ENCODE results near the gene UBD. TPM values are rescaled to one million over a fixed set of nuclear protein-coding genes. Genes with fewer than 3 reads are reported as not detected.

The UBD gene
- total RNA-seq, 1 experiment from 2014 or later = 4.9 TPM

DNA sequence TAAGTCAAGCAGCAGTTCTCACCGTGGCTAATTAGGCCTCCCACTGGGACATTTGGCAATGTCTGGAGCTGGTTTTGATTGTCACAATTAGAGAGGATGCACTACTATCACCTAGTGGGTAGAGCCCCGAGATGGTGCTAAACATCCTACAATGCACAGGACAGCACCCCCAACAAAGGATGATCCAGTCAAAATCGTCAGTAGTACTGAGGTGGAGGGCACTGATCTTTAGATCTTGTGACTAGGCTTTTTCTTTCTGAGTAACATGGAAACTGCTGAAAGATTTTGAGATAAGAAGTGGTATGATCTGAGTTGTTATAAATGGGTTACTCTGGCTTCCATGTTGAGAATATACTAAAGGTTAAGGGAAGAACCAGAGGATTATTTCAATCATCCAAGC lies 12.0 kb downstream of the UBD start:
- Histone ChIP-seq H3K4me3 (ENCODE audit: low read depth, low read length) (no peak overlapping the region), H3K9me3 (0 out of 2 replicates have a peak, but pooled peaks cover 4% of the 10 kb centered on the region), H3K27me3 (replicated peaks; ENCODE audit: control insufficient read depth, insufficient read depth, low read length) (no peaks in the 10 kb centered on the region; the same call in 1 of the 2 replicates), H3K36me3 (ENCODE audit: control insufficient read depth, insufficient read depth, low read length) (no peaks in the 10 kb centered on the region), H3K4me1 (no peaks in the 10 kb centered on the region)
- Mint-ChIP-seq H3K4me3 (ENCODE audit: unreplicated experiment) (no peak overlapping the region), H3K4me1 (ENCODE audit: low read depth, unreplicated experiment) (no peaks in the 10 kb centered on the region), H3K27ac (ENCODE audit: unreplicated experiment) (no peak overlapping the region), H3K27me3 (ENCODE audit: insufficient read depth, unreplicated experiment) (peaks cover 18% of the 10 kb centered on the region), H3K36me3 (ENCODE audit: insufficient read depth, unreplicated experiment) (no peaks in the 10 kb centered on the region), H3K9me3 (ENCODE audit: unreplicated experiment) (no peaks in the 10 kb centered on the region)
- CTCF ChIA-PET = no interaction called here
- no TSS peak for BruUV-seq (replicated peaks)
- intact Hi-C loops (cut with micrococcal nuclease; ENCODE audit: unreplicated experiment) = no loop called here
- TF ChIP-seq, protein P1, sequence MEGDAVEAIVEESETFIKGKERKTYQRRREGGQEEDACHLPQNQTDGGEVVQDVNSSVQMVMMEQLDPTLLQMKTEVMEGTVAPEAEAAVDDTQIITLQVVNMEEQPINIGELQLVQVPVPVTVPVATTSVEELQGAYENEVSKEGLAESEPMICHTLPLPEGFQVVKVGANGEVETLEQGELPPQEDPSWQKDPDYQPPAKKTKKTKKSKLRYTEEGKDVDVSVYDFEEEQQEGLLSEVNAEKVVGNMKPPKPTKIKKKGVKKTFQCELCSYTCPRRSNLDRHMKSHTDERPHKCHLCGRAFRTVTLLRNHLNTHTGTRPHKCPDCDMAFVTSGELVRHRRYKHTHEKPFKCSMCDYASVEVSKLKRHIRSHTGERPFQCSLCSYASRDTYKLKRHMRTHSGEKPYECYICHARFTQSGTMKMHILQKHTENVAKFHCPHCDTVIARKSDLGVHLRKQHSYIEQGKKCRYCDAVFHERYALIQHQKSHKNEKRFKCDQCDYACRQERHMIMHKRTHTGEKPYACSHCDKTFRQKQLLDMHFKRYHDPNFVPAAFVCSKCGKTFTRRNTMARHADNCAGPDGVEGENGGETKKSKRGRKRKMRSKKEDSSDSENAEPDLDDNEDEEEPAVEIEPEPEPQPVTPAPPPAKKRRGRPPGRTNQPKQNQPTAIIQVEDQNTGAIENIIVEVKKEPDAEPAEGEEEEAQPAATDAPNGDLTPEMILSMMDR (IDR thresholded peaks at IDR 0.05; ENCODE audit: insufficient read depth in 1 of 2, low read depth in 1 of 2, low read length in 1 of 2, severe bottlenecking in 1 of 2, unreplicated experiment in 1 of 2) = no peak
- no peak for DNase-seq
- POLR2A ChIA-PET = no interaction called here

DNA sequence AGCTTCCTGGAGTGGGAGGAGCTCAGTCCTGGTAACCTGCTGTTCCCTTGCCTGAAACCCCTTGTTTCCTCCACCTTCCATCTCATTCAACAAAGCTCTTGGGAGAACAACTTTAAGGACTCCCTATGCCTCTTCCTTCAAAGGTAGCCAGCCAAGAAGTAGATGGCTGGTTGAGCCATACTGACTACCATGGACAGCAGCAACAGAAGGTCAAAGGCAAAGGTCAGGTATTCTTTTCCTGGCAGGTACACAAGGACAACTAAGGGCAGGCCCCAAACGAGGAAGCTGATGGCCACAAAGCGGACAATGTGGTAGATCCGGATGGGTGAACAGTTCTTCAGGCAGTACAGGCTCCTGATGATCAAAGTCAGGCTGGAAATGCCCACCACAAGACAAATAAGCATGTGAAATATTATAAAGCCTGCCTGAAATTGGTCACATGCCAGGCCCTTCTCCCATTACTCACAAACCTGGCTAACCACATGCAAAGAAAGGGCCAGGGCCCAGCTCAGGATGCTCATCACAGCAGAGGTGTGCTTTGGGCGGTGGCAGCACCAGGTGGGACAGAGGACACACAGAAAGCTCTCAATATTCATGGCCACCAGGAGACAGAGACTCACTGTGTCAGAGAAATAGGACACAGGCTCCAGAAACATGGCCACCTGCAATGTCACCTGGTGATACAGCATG lies 21.7 kb downstream of the UBD start:
- Histone ChIP-seq H3K36me3 (ENCODE audit: control insufficient read depth, insufficient read depth, low read length) (no peaks in the 10 kb centered on the region), H3K4me1 (no peaks in the 10 kb centered on the region), H3K9me3 (no peaks in the 10 kb centered on the region), H3K4me3 (ENCODE audit: low read depth, low read length) (no peak overlapping the region), H3K27me3 (replicated peaks; ENCODE audit: control insufficient read depth, insufficient read depth, low read length) (no peaks in the 10 kb centered on the region)
- Mint-ChIP-seq H3K27me3 (ENCODE audit: insufficient read depth, unreplicated experiment) (peaks cover 9% of the 10 kb centered on the region), H3K36me3 (ENCODE audit: insufficient read depth, unreplicated experiment) (no peaks in the 10 kb centered on the region), H3K4me1 (ENCODE audit: low read depth, unreplicated experiment) (no peaks in the 10 kb centered on the region), H3K9me3 (ENCODE audit: unreplicated experiment) (no peaks in the 10 kb centered on the region), H3K4me3 (ENCODE audit: unreplicated experiment) (no peak overlapping the region), H3K27ac (ENCODE audit: unreplicated experiment) (no peak overlapping the region)
- BruUV-seq (replicated peaks) = no TSS peak
- ChIA-PET CTCF (no interaction called here), POLR2A (no interaction called here)
- intact Hi-C loops (cut with micrococcal nuclease; ENCODE audit: unreplicated experiment) = no loop called here
- TF ChIP-seq, protein P1 (IDR thresholded peaks at IDR 0.05; ENCODE audit: insufficient read depth in 1 of 2, low read depth in 1 of 2, low read length in 1 of 2, severe bottlenecking in 1 of 2, unreplicated experiment in 1 of 2) = no peak
- DNase-seq = no peak

DNA sequence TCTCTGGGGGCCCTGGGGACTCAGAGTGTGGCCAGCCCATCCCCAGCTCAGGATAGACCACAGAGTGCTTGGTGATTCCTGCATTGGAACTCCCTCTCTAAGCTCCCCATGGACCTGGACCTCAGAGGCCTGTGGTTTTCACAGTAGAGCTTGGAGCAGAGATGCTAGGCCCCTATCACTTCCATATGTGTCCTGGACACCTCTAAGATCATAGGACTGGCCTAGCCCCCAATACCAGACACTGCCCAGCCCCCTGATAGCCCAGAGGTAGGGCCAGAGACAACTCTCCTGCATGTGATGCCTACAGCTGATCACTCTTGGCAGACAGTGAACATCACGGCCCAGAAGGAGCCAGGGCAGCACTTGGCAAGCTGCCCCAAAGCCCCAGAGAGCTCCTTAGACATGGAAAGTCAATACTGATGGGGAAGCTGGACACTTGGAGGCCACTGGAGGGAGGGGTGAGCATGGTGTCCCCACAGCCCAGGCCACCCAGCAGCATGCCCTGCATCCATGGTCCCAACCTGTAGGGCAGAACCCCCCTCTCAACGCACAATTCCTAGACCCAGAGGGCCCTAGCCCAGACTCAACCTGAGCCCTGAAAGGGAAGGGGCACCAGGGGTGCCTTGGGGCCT lies 27.1 kb downstream of the UBD start:
- BruUV-seq (replicated peaks) = no TSS peak
- intact Hi-C loops (cut with micrococcal nuclease; ENCODE audit: unreplicated experiment) = no loop called here
- Mint-ChIP-seq H3K36me3 (ENCODE audit: insufficient read depth, unreplicated experiment) (no peaks in the 10 kb centered on the region), H3K27ac (ENCODE audit: unreplicated experiment) (no peak overlapping the region), H3K4me1 (ENCODE audit: low read depth, unreplicated experiment) (no peaks in the 10 kb centered on the region), H3K9me3 (ENCODE audit: unreplicated experiment) (no peaks in the 10 kb centered on the region), H3K4me3 (ENCODE audit: unreplicated experiment) (no peak overlapping the region), H3K27me3 (ENCODE audit: insufficient read depth, unreplicated experiment) (peaks cover 2% of the 10 kb centered on the region)
- no peak for DNase-seq
- H3K4me3 ChIP-seq (ENCODE audit: low read depth, low read length) = no peak overlapping the region
- no peaks in the 10 kb centered on the region for H3K27me3 ChIP-seq (replicated peaks; ENCODE audit: control insufficient read depth, insufficient read depth, low read length)
- no peaks in the 10 kb centered on the region for H3K9me3 ChIP-seq
- ChIA-PET POLR2A (no interaction called here), CTCF (interaction anchor here (1.5 kb wide), 1 partner anchor 58 kb away, joined by 3 read pairs; no protein-coding TSS in a partner anchor)
- no peaks in the 10 kb centered on the region for H3K4me1 ChIP-seq
- TF ChIP-seq, protein P1 (IDR thresholded peaks at IDR 0.05; ENCODE audit: insufficient read depth in 1 of 2, low read depth in 1 of 2, low read length in 1 of 2, severe bottlenecking in 1 of 2, unreplicated experiment in 1 of 2) = no peak
- H3K36me3 ChIP-seq (ENCODE audit: control insufficient read depth, insufficient read depth, low read length) = no peaks in the 10 kb centered on the region
